ENCODE measurements around the gene ZNF556. TPM values are rescaled to one million over a fixed set of nuclear protein-coding genes. Genes with fewer than 3 reads are reported as not detected.
A peak's percentile ranks its signal among the peaks of the same experiment; 100 is the strongest.

Gene ZNF556
- total RNA-seq, 2 experiments from 2014 or later: 0.09 TPM; not detected in 1

DNA sequence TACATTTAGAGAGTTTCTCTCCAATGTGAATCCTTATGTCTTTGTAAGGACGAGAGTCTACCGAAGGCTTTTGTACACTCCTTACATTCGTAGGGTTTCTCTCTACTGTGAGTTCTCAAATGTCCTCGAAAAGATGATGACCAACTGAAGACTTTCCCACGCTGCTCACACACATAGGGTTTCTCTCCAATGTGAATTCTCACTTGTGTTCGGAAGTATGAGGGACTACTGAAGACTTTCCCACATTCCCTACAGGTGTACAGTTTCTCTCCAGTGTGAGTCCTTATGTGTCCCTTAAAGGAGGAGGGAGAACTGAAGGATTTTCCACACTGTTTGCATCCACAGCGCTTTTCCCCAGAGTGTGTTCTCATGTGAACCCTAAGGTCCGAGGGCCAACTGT, 29.6 kb downstream of the ZNF556 start:
- Histone ChIP-seq H2AFZ (ENCODE audit: low read length) (no peak overlapping the region), H3K4me2 (ENCODE audit: low read length) (no peak overlapping the region), H3K36me3 (ENCODE audit: insufficient read depth, low read length) (no peaks in the 10 kb centered on the region), H3K9me2 (ENCODE audit: insufficient read depth, low read length) (no peaks in the 10 kb centered on the region), H3K4me1 (ENCODE audit: insufficient read depth, low read length, poor library complexity, severe bottlenecking) (peaks cover 5% of the 10 kb centered on the region), H3K79me2 (ENCODE audit: insufficient read depth, low read depth, low read length) (peaks cover 2% of the 10 kb centered on the region; the same call in 1 of the 2 replicates), H4K20me1 (ENCODE audit: insufficient read depth, low read length) (no peaks in the 10 kb centered on the region), H3K27ac (ENCODE audit: low read depth, low read length, poor library complexity, severe bottlenecking) (no peak overlapping the region), H3K9me3 (ENCODE audit: low read length) (no peaks in the 10 kb centered on the region), H3K4me3 (ENCODE audit: low read depth, low read length, poor library complexity, severe bottlenecking) (no peak overlapping the region)
- intact Hi-C loops (cut with micrococcal nuclease; ENCODE audit: unreplicated experiment): no loop called here
- no peak for DNase-seq (ENCODE audit: low spot score)
- BruUV-seq (replicated peaks): no TSS peak
- CTCF ChIA-PET (ENCODE audit: unreplicated experiment): no interaction called here
- POLR2A ChIA-PET: no interaction called here
- TF ChIP-seq, protein P1, sequence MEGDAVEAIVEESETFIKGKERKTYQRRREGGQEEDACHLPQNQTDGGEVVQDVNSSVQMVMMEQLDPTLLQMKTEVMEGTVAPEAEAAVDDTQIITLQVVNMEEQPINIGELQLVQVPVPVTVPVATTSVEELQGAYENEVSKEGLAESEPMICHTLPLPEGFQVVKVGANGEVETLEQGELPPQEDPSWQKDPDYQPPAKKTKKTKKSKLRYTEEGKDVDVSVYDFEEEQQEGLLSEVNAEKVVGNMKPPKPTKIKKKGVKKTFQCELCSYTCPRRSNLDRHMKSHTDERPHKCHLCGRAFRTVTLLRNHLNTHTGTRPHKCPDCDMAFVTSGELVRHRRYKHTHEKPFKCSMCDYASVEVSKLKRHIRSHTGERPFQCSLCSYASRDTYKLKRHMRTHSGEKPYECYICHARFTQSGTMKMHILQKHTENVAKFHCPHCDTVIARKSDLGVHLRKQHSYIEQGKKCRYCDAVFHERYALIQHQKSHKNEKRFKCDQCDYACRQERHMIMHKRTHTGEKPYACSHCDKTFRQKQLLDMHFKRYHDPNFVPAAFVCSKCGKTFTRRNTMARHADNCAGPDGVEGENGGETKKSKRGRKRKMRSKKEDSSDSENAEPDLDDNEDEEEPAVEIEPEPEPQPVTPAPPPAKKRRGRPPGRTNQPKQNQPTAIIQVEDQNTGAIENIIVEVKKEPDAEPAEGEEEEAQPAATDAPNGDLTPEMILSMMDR (conservative IDR thresholded peaks at IDR 0.05; ENCODE audit: low read length): no peak
- TF ChIP-seq EZH2phosphoT487 (IDR thresholded peaks at IDR 0.05; ENCODE audit: borderline replicate concordance, low read depth, low read length): no peak

DNA sequence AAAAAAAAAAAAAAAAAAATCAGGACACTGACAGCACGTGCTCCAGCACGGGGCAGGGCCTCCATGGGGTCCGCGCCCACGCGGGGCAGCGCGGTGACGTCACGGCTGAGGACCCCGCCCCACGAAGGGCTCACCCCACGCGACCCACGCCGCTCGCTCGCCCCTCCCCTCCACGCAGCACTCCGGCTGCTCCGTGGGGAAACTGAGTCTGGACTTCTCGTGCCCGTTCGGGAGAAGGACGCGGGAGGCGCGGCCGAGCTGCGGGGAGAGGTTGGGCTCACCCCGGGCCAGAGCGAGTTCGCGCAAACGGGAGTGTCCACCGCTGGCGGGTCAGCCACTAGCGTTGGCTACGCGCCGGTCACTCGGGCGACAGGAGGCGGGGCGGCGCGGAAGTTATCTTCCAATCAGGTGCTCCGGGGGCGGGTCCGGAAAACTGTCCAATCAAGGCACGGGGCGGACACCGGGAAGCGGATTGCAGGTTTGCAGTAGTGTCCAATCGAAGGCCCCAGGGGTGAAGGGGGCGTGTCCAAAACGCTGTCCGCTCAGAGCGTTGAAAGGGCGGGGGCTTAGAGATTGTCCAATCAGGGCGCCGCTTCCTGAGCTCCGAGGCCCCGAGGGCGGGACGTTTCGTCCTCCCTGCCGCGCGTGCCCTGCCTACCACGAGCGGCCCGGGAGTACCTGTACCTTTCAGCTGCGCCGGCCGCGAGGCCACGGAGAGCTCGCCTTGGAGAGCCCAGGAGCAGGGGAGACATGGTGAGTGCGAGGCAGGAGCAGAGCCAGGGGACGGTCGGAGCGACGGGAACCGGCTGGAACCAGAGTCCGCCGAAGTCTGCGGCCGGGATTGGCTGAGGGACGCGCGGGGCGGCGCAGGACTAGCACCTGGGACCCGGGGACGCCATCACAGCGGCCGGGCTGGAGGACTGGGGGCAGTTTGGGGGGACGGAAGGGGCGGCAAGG, 33.4 kb downstream of the ZNF556 start, which contains the start of gene ZNF57:
TSS of gene ZNF57 (plus strand) at position 633 of the 957 bp plus-strand sequence. CDS start at position 751, 118 bp downstream.
- no peaks in the 10 kb centered on the region for H3K36me3 ChIP-seq (ENCODE audit: insufficient read depth, low read length)
- BruUV-seq (replicated peaks): no TSS peak
- peak; percentile 100 for DNase-seq (ENCODE audit: low spot score)
- peak within 1 kb of the TSS; percentile 98 for H3K4me3 ChIP-seq (ENCODE audit: low read depth, low read length, poor library complexity, severe bottlenecking)
- peaks cover 7% of the 10 kb centered on the region; the same call in 1 of the 2 replicates for H3K79me2 ChIP-seq (ENCODE audit: insufficient read depth, low read depth, low read length)
- peak within 1 kb of the TSS; percentile 100 for H3K4me2 ChIP-seq (ENCODE audit: low read length)
- H3K4me1 ChIP-seq (ENCODE audit: insufficient read depth, low read length, poor library complexity, severe bottlenecking): peaks cover 15% of the 10 kb centered on the region
- no peaks in the 10 kb centered on the region for H4K20me1 ChIP-seq (ENCODE audit: insufficient read depth, low read length)
- no peak for TF ChIP-seq EZH2phosphoT487 (IDR thresholded peaks at IDR 0.05; ENCODE audit: borderline replicate concordance, low read depth, low read length)
- TF ChIP-seq, protein P1 (conservative IDR thresholded peaks at IDR 0.05; ENCODE audit: low read length): no peak
- CTCF ChIA-PET (ENCODE audit: unreplicated experiment): no interaction called here
- no peaks in the 10 kb centered on the region for H3K9me2 ChIP-seq (ENCODE audit: insufficient read depth, low read length)
- peak within 1 kb of the TSS; percentile 30 for H3K27ac ChIP-seq (ENCODE audit: low read depth, low read length, poor library complexity, severe bottlenecking)
- POLR2A ChIA-PET: interaction anchor here (0.6 to 1.1 kb wide), 3 partner anchors 50 to 135 kb away, joined by 3 to 5 read pairs (median 3); partner anchors contain the start of gene ZNF555
- H3K9me3 ChIP-seq (ENCODE audit: low read length): no peaks in the 10 kb centered on the region
- H2AFZ ChIP-seq (ENCODE audit: low read length): peak within 1 kb of the TSS; percentile 99
- intact Hi-C loops (cut with micrococcal nuclease; ENCODE audit: unreplicated experiment): no loop called here

All from OCI-LY7 (cell line).